Large intestine (tissue), 3 donors: Measurements from ENCODE around the gene C11orf42. TPM values are rescaled to one million over a fixed set of nuclear protein-coding genes. Genes with fewer than 3 reads are reported as not detected.
A peak's percentile ranks its signal among the peaks of the same experiment; 100 is the strongest.

Experiments
- DNase-seq, 2 donors: peaks; one replicate each; pipeline versions ENCODE4 v3.0.0 to v3.0.0-alpha.2; 2013
- H3K27ac ChIP-seq: one replicate; pipeline ENCODE4 v1.5.1; 2013; ENCODE audit warnings: low read length
- H3K27me3 ChIP-seq: 2 replicates; pipeline ENCODE4 v1.6.1; 2013; ENCODE audit warnings: low read length; ENCODE audit not compliant: control insufficient read depth, insufficient read depth
- H3K36me3 ChIP-seq: 2 replicates; pipeline ENCODE4 v1.6.1; 2013; ENCODE audit warnings: low read length; ENCODE audit not compliant: control insufficient read depth, insufficient read depth
- H3K4me1 ChIP-seq: one replicate; pipeline ENCODE4 v1.6.1; 2013; ENCODE audit warnings: low read length; ENCODE audit not compliant: control insufficient read depth, insufficient read depth
- H3K4me3 ChIP-seq: one replicate; pipeline ENCODE4 v1.5.1; 2013; ENCODE audit warnings: low read length
- H3K9me3 ChIP-seq: one replicate; pipeline ENCODE4 v1.6.1; 2013; ENCODE audit warnings: mild to moderate bottlenecking, low read depth, low read length, moderate library complexity; ENCODE audit not compliant: control insufficient read depth
- WGBS: methylation state at CpG from one replicate; pipeline ENCODE4 v1.1.5; 2013; ENCODE audit warnings: low lambda C conversion rate; ENCODE audit not compliant: insufficient coverage; 5-methylcytosine and 5-hydroxymethylcytosine counted together
- polyA plus RNA-seq: library from polyadenylated mRNA; unstranded; fragments of 120-200 nt; gene quantifications from one replicate; pipeline ENCODE4 v1.2.1, GENCODE V29; 2013

The C11orf42 gene
- polyA plus RNA-seq, 1 donor = 1.2 TPM

GRCh38 chr11:6253197-6253596 is 47.8 kb downstream of the C11orf42 start:
- DNase-seq = no peak
- Histone ChIP-seq H3K9me3 (no peaks in the 10 kb centered on the region), H3K36me3 (no peaks in the 10 kb centered on the region), H3K27me3 (peaks cover 18% of the 10 kb centered on the region), H3K27ac (no peak overlapping the region), H3K4me1 (peaks cover 25% of the 10 kb centered on the region), H3K4me3 (no peak overlapping the region)
- no CpG with 5 or more reads among the region's 1 CpG for WGBS

GRCh38 chr11:6258141-6258540 is 52.8 kb downstream of the C11orf42 start:
- Histone ChIP-seq H3K9me3 (peaks cover 3% of the 10 kb centered on the region), H3K36me3 (no peaks in the 10 kb centered on the region), H3K27me3 (peaks cover 52% of the 10 kb centered on the region), H3K4me3 (no peak overlapping the region), H3K27ac (no peak overlapping the region), H3K4me1 (peaks cover 12% of the 10 kb centered on the region)
- no peak for DNase-seq
- 40% methylated on average over 1 of the region's 3 CpGs for WGBS

DNA sequence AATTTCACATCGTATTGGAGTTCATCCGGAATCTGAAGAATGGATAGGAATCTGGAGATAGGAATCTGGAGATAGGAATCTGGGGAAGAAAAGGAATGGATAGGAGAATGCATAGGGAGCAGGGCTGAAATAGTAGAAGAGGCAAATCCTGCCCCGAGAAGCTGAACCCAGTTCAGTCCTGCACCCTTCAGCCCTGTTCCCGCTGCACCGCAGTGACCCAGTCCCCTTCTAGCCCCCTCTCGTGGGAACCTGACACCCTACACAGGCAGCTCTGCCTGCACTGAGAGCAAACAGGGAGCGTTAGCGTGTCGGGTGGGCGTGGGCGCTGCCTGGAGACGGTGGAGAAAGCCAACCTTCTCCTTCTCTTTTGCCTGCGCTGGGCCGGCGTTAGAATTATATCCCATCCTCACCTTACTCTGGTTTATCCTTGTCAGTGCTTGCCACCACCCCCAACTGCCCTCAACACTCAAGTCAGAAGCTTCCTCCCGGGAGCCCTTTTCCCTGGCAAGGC is 53.3 kb downstream of the C11orf42 start:
- DNase-seq = peak in 1 of 2 donors; percentile 23
- H3K4me3 ChIP-seq = no peak overlapping the region
- WGBS = no CpG with 5 or more reads among the region's 16 CpGs
- no peaks in the 10 kb centered on the region for H3K36me3 ChIP-seq
- no peak overlapping the region for H3K27ac ChIP-seq
- H3K9me3 ChIP-seq = peaks cover 3% of the 10 kb centered on the region
- H3K4me1 ChIP-seq = peaks cover 12% of the 10 kb centered on the region
- peaks cover 54% of the 10 kb centered on the region for H3K27me3 ChIP-seq

DNA sequence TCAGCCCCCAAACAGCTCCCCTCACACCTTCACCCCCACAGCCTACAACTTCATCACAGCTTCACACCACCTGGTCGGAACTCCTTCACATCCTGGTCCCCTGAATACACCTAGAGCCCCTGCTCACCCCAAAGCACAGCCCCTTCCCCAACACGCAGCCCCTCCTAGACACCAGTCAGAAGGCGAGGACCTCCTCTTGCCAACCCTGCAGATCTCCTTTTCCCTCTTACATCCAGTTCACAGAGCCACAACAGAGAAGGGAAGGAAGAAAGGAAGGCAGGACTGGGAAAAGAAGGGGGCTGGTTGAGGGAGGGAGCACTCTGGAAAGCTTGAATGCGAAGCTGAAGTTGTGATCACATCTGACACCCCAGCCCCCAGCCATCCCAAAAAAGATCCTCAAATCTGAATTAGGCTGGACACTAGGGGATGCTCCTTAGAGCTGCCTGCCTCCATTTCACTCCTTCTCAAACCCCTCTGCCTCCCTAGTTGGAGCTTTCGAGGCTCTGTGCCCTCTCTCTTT is 54.9 kb downstream of the C11orf42 start:
- WGBS = 40% methylated on average over 1 of the region's 5 CpGs
- Histone ChIP-seq H3K4me3 (no peak overlapping the region), H3K27ac (no peak overlapping the region), H3K36me3 (no peaks in the 10 kb centered on the region), H3K9me3 (peaks cover 3% of the 10 kb centered on the region), H3K27me3 (peaks cover 57% of the 10 kb centered on the region), H3K4me1 (peaks cover 12% of the 10 kb centered on the region)
- DNase-seq = no peak

Other genes with a start within 250 kb of the C11orf42 start
- gene OR56A5, start 237.1 kb upstream of the C11orf42 start, polyA plus RNA-seq = not detected
- gene OR52L1, start 218.6 kb upstream of the C11orf42 start, polyA plus RNA-seq = not detected
- not detected for gene OR56A4, start 198.6 kb upstream of the C11orf42 start, polyA plus RNA-seq
- gene OR56A1, start 174.8 kb upstream of the C11orf42 start, polyA plus RNA-seq = 0.01 TPM
- 0.19 TPM for gene OR56B4, start 97.9 kb upstream of the C11orf42 start, polyA plus RNA-seq
- not detected for gene OR52B2, start 35.2 kb upstream of the C11orf42 start, polyA plus RNA-seq
- gene OR52W1, start 6.3 kb upstream of the C11orf42 start, polyA plus RNA-seq = 0.10 TPM
- 104 TPM for gene FHIP1B, start 29.1 kb downstream of the C11orf42 start, polyA plus RNA-seq
- 0.16 TPM for gene CNGA4, start 33.5 kb downstream of the C11orf42 start, polyA plus RNA-seq
- 0.55 TPM for gene CCKBR, start 54.3 kb downstream of the C11orf42 start, polyA plus RNA-seq
- gene CAVIN3, start 114.9 kb downstream of the C11orf42 start, polyA plus RNA-seq = 16.4 TPM
- 31.8 TPM for gene SMPD1, start 184.9 kb downstream of the C11orf42 start, polyA plus RNA-seq
- 27.6 TPM for gene APBB1, start 213.5 kb downstream of the C11orf42 start, polyA plus RNA-seq
- gene HPX, start 235.4 kb downstream of the C11orf42 start, polyA plus RNA-seq = 3.0 TPM